HG03103 (cell line): Measurements from ENCODE around the gene DNAJC15.

ENCODE experiments used
- ATAC-seq: cut with Tn5 transposase; IDR thresholded peaks from one replicate; pipeline ENCODE4 v1.9.1; 2021; ENCODE audit warnings: low read depth; ENCODE audit not compliant: unreplicated experiment

The DNAJC15 gene

DNA sequence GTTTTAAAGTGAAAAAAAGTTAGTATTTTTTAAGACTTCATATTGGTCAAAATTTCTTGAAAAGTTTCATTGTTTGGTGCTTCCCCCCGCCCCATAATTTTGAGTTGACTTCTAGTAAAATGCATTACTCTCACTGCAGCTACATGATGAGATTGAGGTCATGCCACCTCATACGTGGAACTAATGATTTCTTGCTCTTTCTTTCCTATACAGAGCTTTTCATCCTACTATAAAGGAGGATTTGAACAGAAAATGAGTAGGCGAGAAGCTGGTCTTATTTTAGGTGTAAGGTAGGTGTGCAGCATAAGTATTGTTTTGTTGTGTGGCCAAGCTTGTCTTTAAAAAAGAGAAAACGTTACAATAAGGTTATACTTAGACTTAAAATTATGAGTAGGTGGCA, 55.0 kb downstream of the DNAJC15 start:
- no peak for ATAC-seq

DNA sequence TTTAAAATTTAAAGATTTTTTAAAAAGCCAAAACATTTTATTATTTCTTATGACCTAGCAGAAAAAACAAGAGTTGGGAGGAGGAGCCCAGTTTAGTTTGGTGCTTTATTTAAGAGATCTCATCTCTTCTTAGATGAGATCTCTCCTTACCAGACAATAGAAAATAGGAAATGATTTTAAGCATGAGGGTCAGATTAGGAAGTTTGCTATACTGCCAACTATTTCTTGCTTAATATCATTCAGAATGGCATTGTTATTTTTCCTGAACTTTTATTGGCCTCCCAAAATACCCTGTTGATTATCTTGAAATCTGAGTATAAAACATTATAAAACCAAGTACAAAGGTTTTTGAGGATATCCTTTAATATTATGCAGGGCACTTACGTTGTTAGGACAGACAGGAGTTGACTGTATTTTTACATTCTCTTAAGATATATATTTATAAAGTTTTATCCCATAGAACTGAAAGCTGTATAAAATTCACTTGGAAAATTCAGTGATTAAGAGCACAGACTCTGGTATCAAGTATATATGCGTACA, 56.1 kb downstream of the DNAJC15 start:
- no peak for ATAC-seq

GRCh38 chr13:43080199-43080598, 56.8 kb downstream of the DNAJC15 start:
- no peak for ATAC-seq

- ATAC-seq = no peak
Observed at GRCh38 chr13:43081866-43082265, 58.5 kb downstream of the DNAJC15 start.

- no peak for ATAC-seq
Observed at GRCh38 chr13:43083750-43084149, 60.4 kb downstream of the DNAJC15 start.

DNA sequence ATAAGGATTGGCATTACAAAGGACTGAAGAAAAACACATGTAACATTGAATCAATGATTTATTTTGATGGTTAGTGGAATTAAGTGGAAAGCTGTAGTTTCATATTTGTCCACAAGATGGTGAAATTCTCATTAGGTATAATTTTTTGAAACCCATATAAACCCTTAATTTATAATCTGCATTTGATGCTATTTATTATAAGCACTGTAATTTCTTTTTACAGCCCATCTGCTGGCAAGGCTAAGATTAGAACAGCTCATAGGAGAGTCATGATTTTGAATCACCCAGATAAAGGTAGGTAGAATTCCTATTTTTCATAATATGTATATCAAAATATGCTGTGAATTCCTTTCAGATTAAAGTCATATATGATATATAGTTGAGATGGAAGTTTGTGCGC, 62.2 kb downstream of the DNAJC15 start:
- ATAC-seq = no peak

GRCh38 chr13:43086181-43086580, 62.8 kb downstream of the DNAJC15 start:
- no peak for ATAC-seq

DNA sequence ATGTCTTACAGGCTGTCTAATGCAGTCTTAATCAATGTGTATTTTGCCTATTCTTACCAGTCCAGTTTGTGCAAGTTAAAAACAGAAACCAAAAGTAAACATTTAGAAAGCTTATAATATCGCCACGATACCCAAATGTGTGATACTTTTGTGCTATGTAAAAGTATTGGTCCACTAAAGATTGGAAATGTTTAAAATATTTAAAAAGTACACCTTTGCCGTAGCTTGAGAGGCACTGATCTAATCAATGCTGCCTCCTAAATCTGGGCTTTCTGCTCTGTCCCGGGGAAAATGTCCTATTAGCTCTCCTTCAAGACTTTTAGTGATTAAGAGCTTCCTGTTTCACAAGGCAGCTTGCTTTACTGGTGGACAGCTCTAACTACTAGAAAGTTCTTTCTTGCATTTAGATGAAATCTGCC, 64.7 kb downstream of the DNAJC15 start:
- ATAC-seq = no peak

GRCh38 chr13:43089912-43090498, 66.6 kb downstream of the DNAJC15 start:
- ATAC-seq = no peak

GRCh38 chr13:43094901-43095300, 71.5 kb downstream of the DNAJC15 start:
- ATAC-seq = no peak

GRCh38 chr13:43095771-43096719, 72.7 kb downstream of the DNAJC15 start:
- ATAC-seq = no peak

- ATAC-seq = no peak
Observed at GRCh38 chr13:43100667-43101066, 77.3 kb downstream of the DNAJC15 start.

DNA sequence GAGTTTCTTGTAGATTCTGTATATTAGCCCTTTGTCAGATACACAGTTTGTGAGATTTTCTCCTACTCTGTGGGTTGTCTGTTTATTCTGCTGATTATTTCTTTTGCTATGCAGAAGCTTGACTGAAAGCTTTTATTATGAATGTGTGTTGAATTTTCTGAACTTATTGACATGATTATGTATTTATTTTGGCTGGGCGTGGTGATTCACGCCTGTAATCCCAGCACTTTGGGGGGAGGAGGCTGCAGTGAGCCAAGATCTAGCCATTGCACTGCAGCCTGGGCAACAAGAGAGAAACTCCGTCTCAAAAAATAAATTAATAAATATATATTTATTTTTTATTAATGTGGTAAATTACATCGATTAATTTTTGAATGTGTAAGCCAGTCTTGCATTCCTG, 78.9 kb downstream of the DNAJC15 start:
- ATAC-seq = no peak

DNA sequence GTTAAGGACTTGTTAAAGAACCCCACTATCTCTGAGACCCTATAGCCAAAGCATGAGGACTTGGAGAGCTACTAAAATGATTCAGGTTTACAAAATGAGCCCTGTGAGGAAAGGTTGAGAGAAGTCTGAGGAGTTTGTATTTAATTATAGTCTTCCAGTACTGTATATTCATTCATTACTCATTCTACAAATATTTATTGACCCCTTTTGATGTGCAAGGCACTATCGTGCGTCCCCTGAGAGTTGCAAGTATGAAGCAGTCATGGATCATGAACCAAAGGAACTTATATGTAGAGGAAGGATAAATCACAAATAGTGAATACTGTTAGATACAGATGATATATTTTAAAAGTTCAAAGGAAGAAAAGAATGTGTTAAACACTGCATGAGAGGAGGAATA, 84.4 kb downstream of the DNAJC15 start:
- no peak for ATAC-seq

- ATAC-seq = no peak
Observed at GRCh38 chr13:43110036-43110435, 86.7 kb downstream of the DNAJC15 start.

GRCh38 chr13:43110658-43111057, 87.3 kb downstream of the DNAJC15 start:
- ATAC-seq = no peak

GRCh38 chr13:43111559-43112400, 88.4 kb downstream of the DNAJC15 start:
- no peak for ATAC-seq

DNA sequence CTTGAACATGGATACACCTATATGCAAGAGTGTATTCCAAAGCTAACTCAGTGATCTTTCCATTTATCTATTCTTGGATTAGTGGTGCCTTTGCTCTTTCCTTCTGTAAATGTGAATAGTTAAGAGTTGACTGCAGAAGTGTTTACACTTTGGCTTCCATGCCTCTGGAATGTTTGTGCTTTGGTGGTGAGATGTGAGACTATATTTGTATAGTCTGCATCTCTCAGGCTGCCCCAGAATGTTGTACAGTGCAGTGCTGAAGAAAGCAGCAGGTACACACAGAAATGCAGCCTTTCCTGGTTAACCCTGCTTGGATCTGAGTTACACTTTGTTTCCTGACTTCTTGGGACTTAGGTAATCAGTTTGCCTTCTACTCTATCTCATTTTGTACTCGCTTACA, 90.2 kb downstream of the DNAJC15 start:
- ATAC-seq = no peak

GRCh38 chr13:43114504-43114903, 91.1 kb downstream of the DNAJC15 start:
- ATAC-seq = no peak

- no peak for ATAC-seq
Observed at GRCh38 chr13:43115141-43115540, 91.8 kb downstream of the DNAJC15 start.

GRCh38 chr13:43116242-43116641, 92.9 kb downstream of the DNAJC15 start:
- ATAC-seq = no peak
